H1 (cell line): Measurements from ENCODE around the gene SCYL2. TPM values are rescaled to one million over a fixed set of nuclear protein-coding genes. Genes with fewer than 3 reads are reported as not detected.

ENCODE experiments used
- ASH2L ChIP-seq: fragments of 200-600, 300-600 bp; sonication (generic); IDR thresholded peaks from one replicate; pipeline ENCODE4 v1.7.1; 2017; ENCODE audit warnings: low read length
- BACH1 ChIP-seq: IDR thresholded peaks from 2 replicates; pipeline ENCODE4 v1.6.1; 2012; ENCODE audit warnings: low read length, improper control_type of control experiment
- EZH2 ChIP-seq: fragments of 200-600 bp; sonication (generic); IDR thresholded peaks from 2 replicates; pipeline ENCODE4 v1.7.1; 2012; ENCODE audit warnings: low read depth, mild to moderate bottlenecking, moderate library complexity, low read length, inconsistent platforms; ENCODE audit not compliant: severe bottlenecking
- GABPA ChIP-seq: IDR thresholded peaks from 2 replicates; pipeline ENCODE4 v1.6.1; 2011; ENCODE audit warnings: mild to moderate bottlenecking, low read length, moderate library complexity, borderline replicate concordance; ENCODE audit not compliant: insufficient read depth
- RAD21 ChIP-seq, 2 experiments: IDR thresholded peaks in 1 of 2; conservative IDR thresholded peaks in 1 of 2; 2 replicates each; pipeline ENCODE4 v1.6.1; 2011; ENCODE audit warnings: low read depth in 2 of 2, low read length in 2 of 2, improper control_type of control experiment in 1 of 2, inconsistent platforms in 1 of 2, mild to moderate bottlenecking in 1 of 2, moderate library complexity in 1 of 2
- SIN3A ChIP-seq, 2 experiments: IDR thresholded peaks in 1 of 2; conservative IDR thresholded peaks in 1 of 2; 2 replicates each; pipeline ENCODE4 v1.6.1; 2011 to 2012; ENCODE audit warnings: low read length in 2 of 2, improper control_type of control experiment in 1 of 2, low read depth in 1 of 2, mild to moderate bottlenecking in 1 of 2
- SP4 ChIP-seq: IDR thresholded peaks from 2 replicates; pipeline ENCODE4 v1.6.1; 2012; ENCODE audit warnings: low read length, inconsistent platforms
- TBP ChIP-seq: IDR thresholded peaks from 2 replicates; pipeline ENCODE4 v1.6.1; 2011; ENCODE audit warnings: low read depth, low read length, improper control_type of control experiment
- polyA plus RNA-seq, 7 experiments: library from polyadenylated mRNA; depleted of rRNA in 3 of 7; stranded (reverse) in 5 of 7; unstranded in 2 of 7; fragments of >200 nt in 5 of 7; fragments of 200-250 nt in 2 of 7; gene quantifications; 1 replicate in 5 of 7; 2 replicates in 1 of 7; 4 replicates in 1 of 7; pipeline versions ENCODE4 v1.2.1 to v1.2.3, GENCODE V29; 2011 to 2013; ENCODE audit warnings: missing spikeins in 2 of 7, mixed read lengths in 2 of 7
- total RNA-seq: library from RNA; stranded (reverse); fragmentation: NEBNext Ultra II Directional; extraction: Animal tissue kit (Norgen Biotek cat#: 25700); gene quantifications from 2 replicates; pipeline ENCODE4 v1.2.1, GENCODE V29; 2021
- TF ChIP-seq, protein P1 (sequence below): fragments of 300-600 bp; sonication (generic); IDR thresholded peaks from 2 replicates; pipeline ENCODE4 v1.7.1; 2012; ENCODE audit warnings: low read length, moderate library complexity, mild to moderate bottlenecking, inconsistent platforms; ENCODE audit not compliant: insufficient replicate concordance

The SCYL2 gene
- total and polyA plus RNA-seq, 2 of the 8 experiments (the other 6 are each of a cell fraction or from before 2014, with no cell fraction given), result 8.9 to 48.7 TPM

DNA sequence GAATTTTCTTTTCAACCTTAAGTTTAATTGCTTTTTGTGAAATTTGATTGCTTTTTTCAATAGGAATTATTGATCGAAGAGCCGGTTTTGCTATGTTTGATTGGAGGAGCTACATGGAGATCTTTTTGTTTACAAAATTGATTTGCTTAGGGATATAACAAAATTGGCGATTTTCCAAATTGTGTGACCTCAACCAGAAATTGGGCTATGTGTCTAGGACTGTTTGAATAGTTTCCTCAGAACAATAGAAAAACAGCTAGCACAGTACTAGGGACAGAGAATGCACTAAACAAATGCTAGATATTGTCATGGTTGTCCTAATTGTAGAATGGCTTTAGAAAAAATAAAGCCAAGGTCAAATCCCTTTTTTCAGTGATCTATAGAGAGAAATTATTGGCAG lies 92.3 kb downstream of the SCYL2 start (continued):
- TF ChIP-seq, protein P1, sequence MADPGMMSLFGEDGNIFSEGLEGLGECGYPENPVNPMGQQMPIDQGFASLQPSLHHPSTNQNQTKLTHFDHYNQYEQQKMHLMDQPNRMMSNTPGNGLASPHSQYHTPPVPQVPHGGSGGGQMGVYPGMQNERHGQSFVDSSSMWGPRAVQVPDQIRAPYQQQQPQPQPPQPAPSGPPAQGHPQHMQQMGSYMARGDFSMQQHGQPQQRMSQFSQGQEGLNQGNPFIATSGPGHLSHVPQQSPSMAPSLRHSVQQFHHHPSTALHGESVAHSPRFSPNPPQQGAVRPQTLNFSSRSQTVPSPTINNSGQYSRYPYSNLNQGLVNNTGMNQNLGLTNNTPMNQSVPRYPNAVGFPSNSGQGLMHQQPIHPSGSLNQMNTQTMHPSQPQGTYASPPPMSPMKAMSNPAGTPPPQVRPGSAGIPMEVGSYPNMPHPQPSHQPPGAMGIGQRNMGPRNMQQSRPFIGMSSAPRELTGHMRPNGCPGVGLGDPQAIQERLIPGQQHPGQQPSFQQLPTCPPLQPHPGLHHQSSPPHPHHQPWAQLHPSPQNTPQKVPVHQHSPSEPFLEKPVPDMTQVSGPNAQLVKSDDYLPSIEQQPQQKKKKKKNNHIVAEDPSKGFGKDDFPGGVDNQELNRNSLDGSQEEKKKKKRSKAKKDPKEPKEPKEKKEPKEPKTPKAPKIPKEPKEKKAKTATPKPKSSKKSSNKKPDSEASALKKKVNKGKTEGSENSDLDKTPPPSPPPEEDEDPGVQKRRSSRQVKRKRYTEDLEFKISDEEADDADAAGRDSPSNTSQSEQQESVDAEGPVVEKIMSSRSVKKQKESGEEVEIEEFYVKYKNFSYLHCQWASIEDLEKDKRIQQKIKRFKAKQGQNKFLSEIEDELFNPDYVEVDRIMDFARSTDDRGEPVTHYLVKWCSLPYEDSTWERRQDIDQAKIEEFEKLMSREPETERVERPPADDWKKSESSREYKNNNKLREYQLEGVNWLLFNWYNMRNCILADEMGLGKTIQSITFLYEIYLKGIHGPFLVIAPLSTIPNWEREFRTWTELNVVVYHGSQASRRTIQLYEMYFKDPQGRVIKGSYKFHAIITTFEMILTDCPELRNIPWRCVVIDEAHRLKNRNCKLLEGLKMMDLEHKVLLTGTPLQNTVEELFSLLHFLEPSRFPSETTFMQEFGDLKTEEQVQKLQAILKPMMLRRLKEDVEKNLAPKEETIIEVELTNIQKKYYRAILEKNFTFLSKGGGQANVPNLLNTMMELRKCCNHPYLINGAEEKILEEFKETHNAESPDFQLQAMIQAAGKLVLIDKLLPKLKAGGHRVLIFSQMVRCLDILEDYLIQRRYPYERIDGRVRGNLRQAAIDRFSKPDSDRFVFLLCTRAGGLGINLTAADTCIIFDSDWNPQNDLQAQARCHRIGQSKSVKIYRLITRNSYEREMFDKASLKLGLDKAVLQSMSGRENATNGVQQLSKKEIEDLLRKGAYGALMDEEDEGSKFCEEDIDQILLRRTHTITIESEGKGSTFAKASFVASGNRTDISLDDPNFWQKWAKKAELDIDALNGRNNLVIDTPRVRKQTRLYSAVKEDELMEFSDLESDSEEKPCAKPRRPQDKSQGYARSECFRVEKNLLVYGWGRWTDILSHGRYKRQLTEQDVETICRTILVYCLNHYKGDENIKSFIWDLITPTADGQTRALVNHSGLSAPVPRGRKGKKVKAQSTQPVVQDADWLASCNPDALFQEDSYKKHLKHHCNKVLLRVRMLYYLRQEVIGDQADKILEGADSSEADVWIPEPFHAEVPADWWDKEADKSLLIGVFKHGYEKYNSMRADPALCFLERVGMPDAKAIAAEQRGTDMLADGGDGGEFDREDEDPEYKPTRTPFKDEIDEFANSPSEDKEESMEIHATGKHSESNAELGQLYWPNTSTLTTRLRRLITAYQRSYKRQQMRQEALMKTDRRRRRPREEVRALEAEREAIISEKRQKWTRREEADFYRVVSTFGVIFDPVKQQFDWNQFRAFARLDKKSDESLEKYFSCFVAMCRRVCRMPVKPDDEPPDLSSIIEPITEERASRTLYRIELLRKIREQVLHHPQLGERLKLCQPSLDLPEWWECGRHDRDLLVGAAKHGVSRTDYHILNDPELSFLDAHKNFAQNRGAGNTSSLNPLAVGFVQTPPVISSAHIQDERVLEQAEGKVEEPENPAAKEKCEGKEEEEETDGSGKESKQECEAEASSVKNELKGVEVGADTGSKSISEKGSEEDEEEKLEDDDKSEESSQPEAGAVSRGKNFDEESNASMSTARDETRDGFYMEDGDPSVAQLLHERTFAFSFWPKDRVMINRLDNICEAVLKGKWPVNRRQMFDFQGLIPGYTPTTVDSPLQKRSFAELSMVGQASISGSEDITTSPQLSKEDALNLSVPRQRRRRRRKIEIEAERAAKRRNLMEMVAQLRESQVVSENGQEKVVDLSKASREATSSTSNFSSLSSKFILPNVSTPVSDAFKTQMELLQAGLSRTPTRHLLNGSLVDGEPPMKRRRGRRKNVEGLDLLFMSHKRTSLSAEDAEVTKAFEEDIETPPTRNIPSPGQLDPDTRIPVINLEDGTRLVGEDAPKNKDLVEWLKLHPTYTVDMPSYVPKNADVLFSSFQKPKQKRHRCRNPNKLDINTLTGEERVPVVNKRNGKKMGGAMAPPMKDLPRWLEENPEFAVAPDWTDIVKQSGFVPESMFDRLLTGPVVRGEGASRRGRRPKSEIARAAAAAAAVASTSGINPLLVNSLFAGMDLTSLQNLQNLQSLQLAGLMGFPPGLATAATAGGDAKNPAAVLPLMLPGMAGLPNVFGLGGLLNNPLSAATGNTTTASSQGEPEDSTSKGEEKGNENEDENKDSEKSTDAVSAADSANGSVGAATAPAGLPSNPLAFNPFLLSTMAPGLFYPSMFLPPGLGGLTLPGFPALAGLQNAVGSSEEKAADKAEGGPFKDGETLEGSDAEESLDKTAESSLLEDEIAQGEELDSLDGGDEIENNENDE, result no peak
- TF ChIP-seq SIN3A (conservative IDR thresholded peaks at IDR 0.05 in 1 of 2, IDR thresholded peaks at IDR 0.05 in 1 of 2; ENCODE audit: low read depth in 1 of 2, low read length in 2 of 2) (no peak), ASH2L (no peak), BACH1 (no peak), EZH2 (no peak), TBP (no peak), GABPA (no peak), RAD21 (IDR thresholded peaks at IDR 0.05 in 1 of 2, conservative IDR thresholded peaks at IDR 0.05 in 1 of 2; ENCODE audit: low read depth in 2 of 2, low read length in 2 of 2) (no peak), SP4 (no peak)
